GM18873 (cell line): ENCODE measurements around the gene STXBP5L.
"Not testable (repeated sequence)": the region's sequence is repeated elsewhere in the genome, so short reads cannot be mapped to it uniquely, and the experiment has no call there.

ENCODE experiments used
- ATAC-seq: cut with Tn5 transposase; IDR thresholded peaks from one replicate; pipeline ENCODE4 v1.9.1; 2021; ENCODE audit warnings: mild to moderate bottlenecking, moderate library complexity, moderate number of reproducible peaks; ENCODE audit not compliant: unreplicated experiment, low FRiP score

The STXBP5L gene

GRCh38 chr3:121411523-121411922 is 503.5 kb downstream of the STXBP5L start:
- no peak for ATAC-seq

- ATAC-seq, result no peak
Measured at GRCh38 chr3:121414924-121415323, 506.9 kb downstream of the STXBP5L start.

- ATAC-seq, result no peak
Measured at GRCh38 chr3:121418182-121418581, 510.2 kb downstream of the STXBP5L start.

- no peak for ATAC-seq
Measured at GRCh38 chr3:121424549-121424948, 516.5 kb downstream of the STXBP5L start.

GRCh38 chr3:121430664-121431215 is 522.7 kb downstream of the STXBP5L start:
- ATAC-seq, result no peak

GRCh38 chr3:121431726-121432517 is 523.9 kb downstream of the STXBP5L start:
- peak; percentile 89 for ATAC-seq

GRCh38 chr3:121436074-121436473 is 528.1 kb downstream of the STXBP5L start:
- no peak for ATAC-seq

- ATAC-seq, result no peak
Measured at GRCh38 chr3:121436641-121437040, 528.6 kb downstream of the STXBP5L start.

GRCh38 chr3:121443456-121443855 is 535.5 kb downstream of the STXBP5L start:
- no peak for ATAC-seq

- ATAC-seq, result not testable (repeated sequence)
Measured at GRCh38 chr3:121451752-121452151, 543.7 kb downstream of the STXBP5L start.

- no peak for ATAC-seq
Measured at GRCh38 chr3:121462565-121462964, 554.6 kb downstream of the STXBP5L start.

- no peak for ATAC-seq
Measured at GRCh38 chr3:121463745-121464144, 555.7 kb downstream of the STXBP5L start.

GRCh38 chr3:121467085-121467484 is 559.1 kb downstream of the STXBP5L start:
- ATAC-seq, result no peak

- no peak for ATAC-seq
Measured at GRCh38 chr3:121473001-121473400, 565.0 kb downstream of the STXBP5L start.
